ENCODE results near the gene ATP8A2.

DNA sequence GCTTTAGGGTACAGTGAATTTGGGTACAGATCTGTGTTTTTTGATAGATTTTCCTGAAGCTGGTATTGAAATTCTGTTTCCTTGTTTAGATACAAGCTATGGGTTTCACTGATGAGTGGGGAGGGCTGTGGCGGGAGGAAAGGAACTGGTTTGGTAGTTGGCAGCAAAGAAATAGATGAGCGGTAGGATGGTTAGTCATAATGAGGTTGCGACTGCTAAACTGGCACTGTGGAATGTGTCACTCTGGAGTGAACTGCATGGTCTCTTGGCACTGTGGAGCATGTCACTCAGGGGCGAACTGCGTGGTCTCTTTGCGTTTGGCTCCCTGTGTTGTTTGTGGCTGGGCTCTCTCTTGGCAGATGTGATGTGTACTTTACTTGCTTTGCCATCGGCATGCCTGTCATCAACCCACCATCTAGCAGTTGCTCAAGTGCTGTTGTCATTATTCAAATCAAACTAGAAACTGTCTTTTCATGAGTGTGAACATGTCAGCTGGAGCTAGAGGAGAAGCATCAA is 82.1 kb downstream of the ATP8A2 start:
- TF ChIP-seq CTCF (IDR thresholded peaks at IDR 0.05): no peak
- no peak for TF ChIP-seq POLR2AphosphoS5 (IDR thresholded peaks at IDR 0.05; ENCODE audit: low read depth, low read length)
- TF ChIP-seq REST (IDR thresholded peaks at IDR 0.05; ENCODE audit: insufficient read depth in 1 of 2, low read depth in 2 of 2, low read length in 1 of 2): no peak
- TF ChIP-seq TCF7L2 (IDR thresholded peaks at IDR 0.05; ENCODE audit: low read depth, low read length): no peak
- TF ChIP-seq SIN3A (IDR thresholded peaks at IDR 0.05; ENCODE audit: borderline replicate concordance, insufficient read depth, low read depth, low read length): no peak

Data from Panc1 (cell line).